Stimulated activated CD4-positive, alpha-beta T cell treated with anti-CD3 and anti-CD28 coated beads, Interleukin-4, amount 100 ng/mL, for 1 hour (primary cell): ENCODE results near the gene P2RX1.

Experiments used
- DNase-seq: peaks from one replicate; pipeline ENCODE4 v3.0.0-alpha.2; 2020

P2RX1 gene

GRCh38 chr17:3848229-3848835 lies 67.9 kb downstream of the P2RX1 start:
- no peak for DNase-seq

GRCh38 chr17:3847165-3847670 lies 69.0 kb downstream of the P2RX1 start:
- DNase-seq = no peak
